Measurements from ENCODE around the gene FGF5.
"Not testable (repeated sequence)": the region's sequence is repeated elsewhere in the genome, so short reads cannot be mapped to it uniquely, and the experiment has no call there.

Gene FGF5

GRCh38 chr4:80255329-80256095 is 11.0 kb upstream of the FGF5 start:
- no peak for DNase-seq

- DNase-seq: no peak
These were observed 8.6 kb upstream of the FGF5 start for GRCh38 chr4:80257851-80258250.

- peak; percentile 92 for DNase-seq
These were observed 7.5 kb upstream of the FGF5 start for GRCh38 chr4:80259012-80259411.

DNA sequence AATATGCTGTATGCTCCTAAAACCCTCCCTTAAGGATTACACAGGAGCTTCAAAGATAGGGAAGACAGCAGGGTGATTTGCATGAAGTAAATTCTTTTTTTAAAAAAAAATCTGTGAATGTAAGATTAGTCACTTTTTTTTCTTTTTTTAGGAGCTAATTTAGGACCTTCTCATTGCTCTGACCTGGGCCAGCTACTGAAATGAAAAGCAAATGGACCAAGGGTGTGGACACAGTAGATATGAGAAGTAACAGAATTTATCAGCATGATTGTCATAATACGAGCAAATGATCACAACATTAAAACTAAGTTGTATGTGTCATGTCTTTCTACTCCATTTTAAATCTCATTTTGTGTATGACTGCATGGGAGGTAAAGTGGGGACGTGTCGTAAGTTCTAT is 6.6 kb upstream of the FGF5 start:
- DNase-seq: no peak

DNA sequence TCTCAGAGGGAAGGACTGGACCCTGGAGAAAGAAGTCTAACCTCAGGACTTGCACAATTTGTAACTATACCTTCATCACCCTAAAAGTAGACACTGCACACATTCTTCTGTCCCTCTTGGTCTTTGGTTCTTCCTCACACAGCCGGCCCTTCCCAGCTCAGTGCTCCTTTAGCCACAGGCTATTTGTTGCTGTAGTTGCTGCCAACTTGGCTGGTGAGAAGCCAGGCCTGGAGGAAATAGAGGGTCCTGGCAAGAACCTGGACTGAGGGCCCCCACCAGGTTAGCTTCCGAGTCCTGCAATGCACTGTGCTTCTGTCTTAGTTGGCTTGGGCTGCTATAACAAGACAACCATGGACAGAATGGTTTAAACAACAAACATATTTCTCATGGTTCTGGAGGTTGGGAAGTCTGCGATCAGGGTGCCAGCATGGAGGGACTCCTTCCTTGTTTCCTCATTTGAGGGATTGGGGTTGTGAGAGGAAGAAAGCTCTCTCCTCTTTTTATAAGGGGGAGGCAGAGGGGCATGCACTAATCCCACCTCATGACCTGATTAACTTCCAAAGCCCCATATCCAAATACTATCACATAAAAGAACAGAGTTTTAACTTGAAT is 4.4 kb upstream of the FGF5 start:
- no peak for DNase-seq

DNA sequence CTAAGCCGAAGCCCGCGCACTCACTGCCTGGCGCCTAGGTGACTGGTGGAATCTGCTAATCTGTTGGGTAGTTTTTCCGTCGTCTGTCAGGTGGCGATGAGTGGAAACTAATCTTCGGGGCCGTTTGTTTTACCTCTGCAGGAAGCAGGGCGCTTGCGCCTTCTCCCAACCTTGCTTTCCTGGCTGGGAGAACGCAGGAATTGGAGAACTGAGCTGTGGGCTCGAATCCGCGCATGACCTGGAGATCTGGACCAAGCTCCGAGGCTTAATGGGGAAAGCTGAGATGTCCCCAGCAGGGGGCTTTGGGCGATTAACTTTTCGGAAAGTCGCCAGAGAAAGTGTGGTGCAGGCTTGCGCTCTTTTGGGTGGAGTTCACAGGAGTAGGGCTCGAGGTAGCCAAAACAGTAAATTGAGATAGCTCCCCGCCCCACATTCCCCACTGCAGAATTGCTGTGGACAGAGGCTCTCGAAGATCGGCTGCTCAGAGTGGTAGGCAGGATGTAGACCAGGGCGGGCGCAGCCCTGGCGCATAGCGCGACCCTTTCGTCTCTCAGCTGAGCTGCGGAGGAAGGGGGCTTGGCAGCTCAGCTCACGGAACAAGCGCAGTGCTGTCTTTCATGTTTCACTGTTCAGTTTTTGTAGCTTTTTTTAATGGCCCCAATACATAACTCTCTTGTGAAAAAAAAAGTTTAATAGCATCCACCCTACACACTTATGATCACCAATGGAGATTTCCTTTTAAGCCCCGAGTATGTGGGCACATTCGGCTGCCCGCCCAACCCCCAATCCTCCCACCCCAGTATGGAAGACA is 2.7 kb upstream of the FGF5 start:
- DNase-seq: no peak

DNA sequence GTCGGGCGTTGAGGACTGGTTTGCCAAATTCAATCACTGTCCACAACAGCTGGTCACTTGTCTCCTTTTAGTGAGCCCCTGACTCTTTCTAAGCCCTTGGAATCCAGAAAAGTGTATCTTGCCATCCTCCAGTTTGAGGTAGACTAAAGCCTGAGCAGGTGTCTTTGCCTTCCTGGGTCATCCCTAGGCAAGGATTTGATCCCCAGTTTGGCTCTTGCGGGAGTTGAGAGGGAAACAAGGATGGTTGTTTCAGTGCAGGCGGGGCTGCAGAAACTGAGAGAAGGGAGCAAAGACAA is 2.2 kb upstream of the FGF5 start:
- no peak for DNase-seq

DNA sequence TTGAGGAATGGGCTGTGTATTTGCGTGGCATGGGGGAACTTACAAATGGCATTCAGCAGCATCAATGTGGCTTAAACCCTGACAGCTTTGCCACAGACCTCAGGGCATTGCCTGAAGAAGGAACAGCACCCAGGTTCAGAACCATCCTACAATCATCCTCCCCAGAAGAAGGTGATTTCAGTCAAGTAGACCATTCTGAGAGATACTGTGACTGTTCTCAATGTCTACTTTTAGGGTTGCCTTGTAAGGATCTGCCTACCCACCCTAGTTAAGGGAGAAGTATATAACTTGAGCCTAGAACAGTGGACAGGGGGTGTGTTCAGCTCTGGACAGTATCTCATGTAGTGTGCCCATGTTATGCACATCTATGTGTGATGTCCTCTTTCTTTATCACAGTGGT is 1.6 kb upstream of the FGF5 start:
- DNase-seq: no peak

GRCh38 chr4:80265571-80266252 is 752 bp upstream of the FGF5 start:
- DNase-seq: no peak

GRCh38 chr4:80266902-80267380 is 477 bp downstream of the FGF5 start:
- no peak for DNase-seq

DNA sequence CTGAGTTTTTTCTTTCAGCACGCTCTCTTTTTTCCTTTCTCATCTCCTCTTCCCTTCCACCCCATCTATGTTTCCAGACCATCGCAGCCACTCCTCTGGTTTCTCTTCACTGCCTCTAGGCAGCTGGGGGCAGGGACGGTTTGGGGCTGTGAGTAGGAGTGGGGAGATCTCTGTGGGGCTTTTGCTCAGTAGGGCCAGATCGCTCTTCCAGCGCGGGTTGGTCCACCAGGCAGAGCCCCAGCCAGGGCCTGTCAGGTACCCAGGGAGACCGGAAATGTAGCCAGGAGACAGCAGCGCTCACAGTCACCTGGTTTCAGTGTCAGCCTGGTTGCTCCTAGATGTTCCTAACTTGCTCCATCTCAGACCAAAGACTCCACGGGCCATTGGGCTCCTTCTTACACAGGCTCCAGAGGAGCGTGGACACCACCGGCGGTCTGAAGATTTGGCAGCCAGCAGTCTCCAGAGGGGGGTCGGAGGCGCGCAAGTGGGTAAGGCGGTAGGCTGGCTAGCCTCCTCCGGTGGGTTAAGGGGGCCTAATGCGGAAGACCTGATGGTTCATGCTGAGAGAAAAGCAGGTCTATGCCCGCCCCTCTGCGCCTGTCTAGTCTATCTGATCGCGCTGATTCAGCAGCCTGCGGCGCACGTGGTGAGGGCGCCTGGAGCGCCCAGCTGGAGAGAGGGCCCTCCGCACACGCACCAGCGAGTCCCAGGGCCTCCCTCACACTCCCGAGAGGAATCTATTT is 1.8 kb downstream of the FGF5 start:
- DNase-seq: no peak

GRCh38 chr4:80268936-80269335 is 2.5 kb downstream of the FGF5 start:
- no peak for DNase-seq

DNA sequence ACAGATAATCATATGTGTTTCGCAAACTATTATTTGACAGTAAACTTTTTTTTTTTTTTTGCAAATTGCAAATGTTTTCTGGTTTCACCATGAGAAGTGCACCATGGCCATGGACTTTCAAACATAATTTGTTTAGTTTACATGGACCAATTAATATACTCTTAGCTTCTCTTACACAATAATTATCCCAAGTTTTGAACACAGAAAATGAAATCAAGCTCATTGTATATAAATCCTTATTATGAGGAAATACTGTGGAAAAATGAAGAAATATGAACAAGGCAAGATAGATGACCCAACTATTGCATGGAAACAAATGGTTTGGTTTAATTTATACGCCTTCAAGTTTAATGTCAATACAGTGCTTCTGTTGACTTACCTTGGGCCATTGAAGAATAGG is 3.9 kb downstream of the FGF5 start:
- DNase-seq: no peak

DNA sequence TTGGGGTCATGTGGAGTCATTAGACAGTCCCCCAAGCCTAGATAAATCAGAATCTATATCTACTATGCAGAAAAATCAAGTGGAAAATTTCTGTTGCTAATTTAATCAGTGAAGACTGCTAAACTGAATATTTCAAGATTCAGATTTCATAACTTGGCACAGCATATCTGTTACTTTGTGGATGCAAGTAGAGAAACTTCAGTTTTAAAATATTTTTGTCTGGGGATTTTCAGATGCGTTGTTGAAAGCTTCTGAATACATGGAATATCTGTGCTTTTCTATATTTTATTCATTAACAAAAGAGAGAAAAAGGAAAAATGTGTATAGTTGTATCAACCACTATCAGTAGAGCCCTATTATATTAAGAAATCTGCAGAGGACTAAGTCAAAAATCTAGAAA is 4.4 kb downstream of the FGF5 start:
- DNase-seq: no peak

DNA sequence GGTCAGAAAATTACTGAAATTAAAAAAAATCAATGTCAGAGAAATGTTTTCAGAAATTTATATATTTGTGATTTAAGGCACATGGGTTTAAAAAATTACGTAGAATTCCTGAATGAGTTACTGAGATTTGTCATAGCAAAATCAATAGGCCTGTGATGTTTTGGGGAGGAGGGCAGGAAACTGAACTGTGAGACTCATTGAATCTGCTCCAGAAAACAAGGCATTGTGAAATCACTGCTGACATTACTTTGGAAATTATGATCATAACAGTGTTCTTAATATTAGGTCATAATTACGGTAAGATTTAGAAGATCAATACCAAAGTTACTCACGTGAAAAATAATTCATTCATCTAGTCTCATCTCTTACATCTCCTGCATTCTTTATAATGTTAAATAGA is 5.3 kb downstream of the FGF5 start:
- no peak for DNase-seq

DNA sequence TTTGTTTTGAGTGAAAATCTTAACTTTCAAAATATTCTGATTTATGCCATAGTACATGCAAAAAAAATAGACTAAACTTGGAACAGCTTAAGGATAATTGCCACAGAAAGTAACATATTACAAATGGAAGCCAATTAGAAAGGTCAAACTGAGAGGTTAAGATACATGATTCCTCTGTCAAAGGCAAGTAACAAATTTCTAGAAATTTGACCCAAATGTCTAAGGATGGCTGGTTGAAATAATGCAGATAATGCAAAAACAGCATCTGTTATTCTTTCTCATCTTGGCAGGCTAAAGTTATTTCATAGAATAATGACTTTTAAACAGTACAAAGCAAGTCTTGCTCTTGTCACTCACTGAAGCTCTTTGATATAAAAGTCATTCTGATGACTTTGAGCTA is 10.5 kb downstream of the FGF5 start:
- DNase-seq: no peak

DNA sequence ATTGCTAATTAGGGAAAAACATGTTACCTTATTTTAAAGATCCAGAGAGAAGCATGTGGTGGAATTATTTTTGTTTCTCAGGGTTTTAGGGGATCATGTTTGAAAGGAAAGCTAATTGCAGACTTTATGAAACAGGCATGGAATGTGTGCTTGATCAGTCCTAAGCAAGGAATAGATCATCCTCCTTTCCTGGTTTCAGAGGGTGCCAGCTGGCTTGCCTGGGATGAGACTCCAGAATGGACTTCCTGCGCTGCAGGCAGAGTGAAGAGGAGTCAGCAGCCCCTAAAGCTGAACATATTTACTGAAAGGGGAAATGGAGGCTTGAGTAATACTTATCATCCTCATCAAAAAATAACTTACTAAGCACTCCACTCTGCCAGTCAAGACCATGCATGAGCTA is 13.3 kb downstream of the FGF5 start:
- no peak for DNase-seq

- no peak for DNase-seq
These were observed 20.0 kb downstream of the FGF5 start for GRCh38 chr4:80286451-80286850.

DNA sequence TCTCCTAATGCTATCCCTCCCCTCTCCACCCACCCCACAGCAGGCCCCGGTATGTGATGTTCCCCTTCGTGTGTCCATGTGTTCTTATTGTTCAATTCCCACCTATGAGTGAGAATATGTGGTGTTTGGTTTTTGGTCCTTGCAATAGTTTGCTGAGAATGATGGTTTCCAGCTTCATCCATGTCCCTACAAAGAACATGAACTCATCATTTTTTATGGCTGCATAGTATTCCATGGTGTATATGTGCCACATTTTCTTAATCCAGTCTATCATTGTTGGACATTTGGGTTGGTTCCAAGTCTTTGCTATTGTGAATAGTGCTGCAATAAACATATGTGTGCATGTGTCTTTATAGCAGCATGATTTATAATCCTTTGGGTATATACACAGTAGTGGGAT is 24.2 kb downstream of the FGF5 start:
- not testable (repeated sequence) for DNase-seq

DNA sequence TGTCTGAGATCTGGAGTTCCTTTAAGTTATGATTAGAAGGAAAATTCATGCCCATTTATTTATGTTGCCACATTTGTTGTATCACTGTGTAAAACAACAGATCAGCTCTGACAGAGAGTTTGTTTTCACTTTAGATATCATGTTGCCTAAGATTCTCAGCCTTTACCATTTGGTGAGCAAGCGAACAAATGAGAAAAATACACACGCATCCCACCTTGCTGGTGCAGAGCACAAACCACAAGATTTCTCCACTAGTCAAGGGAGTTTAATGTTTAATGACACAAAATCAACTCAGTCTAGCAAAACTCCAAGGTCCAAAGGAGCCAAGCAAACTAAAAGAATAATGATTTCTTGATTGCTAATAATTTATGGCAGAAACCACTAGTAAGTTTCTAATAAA is 27.7 kb downstream of the FGF5 start:
- DNase-seq: no peak

GRCh38 chr4:80295336-80295735 is 28.9 kb downstream of the FGF5 start:
- no peak for DNase-seq

DNA sequence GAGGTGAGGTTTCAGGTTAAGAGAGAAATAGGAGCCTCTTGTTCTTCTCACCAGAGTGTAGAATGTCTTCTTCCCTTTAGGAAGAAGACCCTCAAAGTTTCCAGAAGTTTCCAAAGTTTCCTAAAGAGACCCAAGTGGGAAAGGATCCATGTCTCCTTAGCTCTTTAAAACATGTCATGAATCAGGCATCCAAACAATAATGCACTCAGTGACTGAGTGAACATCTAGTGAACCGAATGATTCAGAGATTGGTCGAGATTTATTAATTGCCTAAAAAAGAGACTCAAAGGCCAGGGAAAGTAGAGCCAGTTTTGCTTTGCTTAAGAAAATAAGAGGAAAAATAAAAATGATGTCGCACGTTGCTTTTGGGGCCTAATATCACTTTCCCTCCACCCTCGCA is 29.4 kb downstream of the FGF5 start:
- DNase-seq: no peak

- DNase-seq: no peak
These were observed 35.4 kb downstream of the FGF5 start for GRCh38 chr4:80301884-80302283.

All from NCI-H1417 treated with DMSO at 0.1 percent for 48 hours (cell line).